ENCODE results near the gene MAP2K4.

- TF ChIP-seq CTCF (conservative IDR thresholded peaks at IDR 0.05; ENCODE audit: low read depth, low read length) (no peak), EZH2 (IDR thresholded peaks at IDR 0.05; ENCODE audit: borderline replicate concordance, low read depth, low read length, poor library complexity, severe bottlenecking) (no peak)
Observed at GRCh38 chr17:12034538-12034937, 13.9 kb downstream of the MAP2K4 start.
